ENCODE measurements around the gene TTC21B.
"Not testable (repeated sequence)": the region's sequence is repeated elsewhere in the genome, so short reads cannot be mapped to it uniquely, and the experiment has no call there.

TTC21B gene

DNA sequence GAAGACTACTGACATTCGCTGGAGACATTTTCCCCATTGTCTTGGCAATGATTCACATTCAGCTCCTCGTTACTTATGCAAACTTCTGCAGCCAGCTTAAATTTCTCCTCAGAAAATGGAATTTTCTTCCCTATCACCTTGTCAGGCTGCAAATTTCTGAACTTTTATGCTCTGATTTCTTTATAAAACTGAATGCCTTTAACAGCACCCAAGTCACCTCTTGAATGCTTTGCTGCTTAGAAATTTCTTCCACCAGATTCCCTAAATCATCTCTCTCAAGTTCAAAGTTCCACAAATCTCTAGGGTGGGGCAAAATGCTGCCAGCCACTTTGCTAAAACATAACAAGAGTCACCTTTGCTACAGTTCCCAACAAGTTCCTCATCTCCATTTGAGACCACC lies 92.5 kb downstream of the TTC21B start:
- not testable (repeated sequence) for H3K9me3 Mint-ChIP-seq; DNase-seq (ENCODE audit: low spot score in 2 of 2)

DNA sequence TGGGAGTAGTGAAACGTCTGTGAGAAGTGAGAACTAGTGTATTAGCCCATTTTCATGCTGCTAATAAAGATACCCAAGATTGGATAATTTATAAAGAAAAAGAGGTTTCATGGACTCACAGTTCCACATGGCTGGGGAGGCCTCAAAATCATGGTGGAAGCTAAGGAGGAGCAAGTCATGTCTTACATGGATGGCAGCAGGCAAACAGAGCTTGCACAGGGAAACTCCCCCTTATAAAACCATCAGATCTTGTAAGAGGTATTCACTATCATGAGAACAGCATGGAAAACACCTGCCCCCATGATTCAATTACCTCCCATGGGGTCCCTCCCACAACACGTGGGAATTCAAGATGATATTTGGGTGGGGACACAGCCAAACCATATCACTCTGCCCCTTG lies 93.9 kb downstream of the TTC21B start:
- ATAC-seq (ENCODE audit: low read depth); H3K27me3 Mint-ChIP-seq; H3K27ac Mint-ChIP-seq; H3K4me1 Mint-ChIP-seq; DNase-seq (ENCODE audit: low spot score in 2 of 2); H3K4me3 Mint-ChIP-seq; H3K9me3 Mint-ChIP-seq: not testable (repeated sequence)
- peaks cover 23% of the 10 kb centered on the region for H3K36me3 Mint-ChIP-seq

More for the DNA sequence above, 92.5 kb downstream of the TTC21B start:
- H3K27me3 Mint-ChIP-seq; H3K4me1 Mint-ChIP-seq; ATAC-seq (ENCODE audit: low read depth); H3K4me3 Mint-ChIP-seq; H3K27ac Mint-ChIP-seq: not testable (repeated sequence)
- H3K36me3 Mint-ChIP-seq, result peaks cover 21% of the 10 kb centered on the region

DNA sequence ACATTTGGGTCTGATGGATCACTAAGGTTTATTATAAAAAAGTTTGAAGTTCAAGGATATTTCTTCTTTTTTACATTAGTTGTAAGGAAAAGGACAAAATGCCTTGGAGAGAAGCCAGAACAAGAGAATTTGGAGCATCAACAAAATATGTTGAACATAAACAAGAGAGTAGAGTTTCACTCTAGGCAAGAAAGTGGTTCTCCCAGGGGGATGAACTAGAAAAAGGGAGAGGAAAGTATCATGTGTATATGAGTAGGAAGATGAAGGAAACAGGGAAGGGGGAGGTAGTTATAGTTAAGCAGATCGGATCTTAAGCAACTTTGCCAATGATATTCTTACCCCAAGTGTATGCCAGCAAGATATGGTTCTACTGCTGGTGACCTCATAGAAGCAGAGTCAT lies 95.7 kb downstream of the TTC21B start:
- DNase-seq (ENCODE audit: low spot score in 2 of 2) (no peak), ATAC-seq (ENCODE audit: low read depth) (no peak)
- no peak overlapping the region for H3K27ac Mint-ChIP-seq
- H3K9me3 Mint-ChIP-seq, result peaks cover 8% of the 10 kb centered on the region
- H3K27me3 Mint-ChIP-seq, result no peaks in the 10 kb centered on the region
- H3K4me3 Mint-ChIP-seq, result no peak overlapping the region
- peaks cover 35% of the 10 kb centered on the region for H3K36me3 Mint-ChIP-seq
- no peaks in the 10 kb centered on the region for H3K4me1 Mint-ChIP-seq

DNA sequence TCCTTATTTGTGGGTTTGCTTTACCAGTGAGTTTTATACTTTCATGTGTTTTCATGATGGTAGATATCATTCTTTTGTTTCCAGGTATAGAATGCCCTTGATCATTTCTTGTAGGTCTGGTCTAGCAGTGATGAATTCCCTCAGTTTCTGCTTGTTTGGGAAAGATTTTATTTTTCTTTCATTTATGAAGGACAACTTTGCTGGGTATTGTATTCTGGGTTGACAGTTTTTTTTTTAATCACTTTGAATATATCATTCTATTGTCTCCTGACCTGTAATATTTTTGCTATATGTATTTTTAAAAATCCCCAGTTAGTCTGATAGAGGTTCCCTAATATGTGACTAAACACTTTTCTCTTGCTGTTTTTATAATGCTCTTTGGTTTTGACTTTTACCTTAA lies 101.2 kb downstream of the TTC21B start:
- H3K4me3 Mint-ChIP-seq, result no peak overlapping the region
- H3K27ac Mint-ChIP-seq, result no peak overlapping the region
- peaks cover 24% of the 10 kb centered on the region for H3K36me3 Mint-ChIP-seq
- H3K4me1 Mint-ChIP-seq, result no peaks in the 10 kb centered on the region
- DNase-seq (ENCODE audit: low spot score in 2 of 2) (no peak), ATAC-seq (ENCODE audit: low read depth) (no peak)
- H3K27me3 Mint-ChIP-seq, result no peaks in the 10 kb centered on the region
- peaks cover 6% of the 10 kb centered on the region for H3K9me3 Mint-ChIP-seq

DNA sequence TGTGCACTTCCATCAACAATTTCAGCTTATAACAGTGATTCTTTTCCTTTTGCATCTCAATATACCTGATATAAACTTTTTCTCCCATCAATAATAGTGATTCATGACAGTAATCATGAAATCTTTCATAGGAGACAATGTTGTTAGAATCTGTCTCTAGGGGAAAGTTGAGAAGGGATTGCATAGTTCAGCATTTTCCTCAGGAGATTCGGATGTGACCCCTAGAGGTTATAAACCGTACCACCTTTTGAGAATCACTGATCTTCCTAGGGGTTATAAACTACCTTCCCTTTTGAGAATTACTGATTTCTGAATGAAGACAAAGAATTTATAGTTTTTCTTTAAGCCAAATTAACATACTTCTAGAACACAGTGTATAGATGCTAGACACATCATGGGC lies 106.6 kb downstream of the TTC21B start:
- H3K36me3 Mint-ChIP-seq, result no peaks in the 10 kb centered on the region
- no peak for DNase-seq (ENCODE audit: low spot score in 2 of 2)
- ATAC-seq (ENCODE audit: low read depth), result peak; percentile 44
- H3K27me3 Mint-ChIP-seq, result no peaks in the 10 kb centered on the region
- H3K4me1 Mint-ChIP-seq, result no peaks in the 10 kb centered on the region
- no peak overlapping the region for H3K27ac Mint-ChIP-seq
- no peaks in the 10 kb centered on the region for H3K9me3 Mint-ChIP-seq
- H3K4me3 Mint-ChIP-seq, result no peak overlapping the region

DNA sequence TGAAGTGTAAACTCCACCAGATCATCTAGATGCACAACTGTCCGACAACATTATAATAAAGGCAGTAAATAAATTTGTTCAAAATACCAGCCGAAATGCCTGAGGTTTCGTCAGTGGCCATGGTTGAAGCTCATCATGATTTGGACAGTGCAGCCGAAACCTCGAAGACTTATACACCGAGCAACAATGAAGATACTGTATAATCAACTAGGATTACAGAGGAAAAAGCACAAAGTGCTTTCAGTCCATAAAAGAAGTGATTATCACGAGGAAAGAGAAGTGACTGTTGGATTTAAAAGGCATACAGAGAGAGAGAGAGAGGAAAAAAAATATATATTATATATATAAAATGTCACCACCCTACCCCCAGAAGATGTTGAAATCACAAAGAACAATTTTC lies 107.5 kb downstream of the TTC21B start:
- Mint-ChIP-seq H3K9me3 (no peaks in the 10 kb centered on the region), H3K4me3 (no peak overlapping the region), H3K27ac (no peak overlapping the region), H3K36me3 (peaks cover 1% of the 10 kb centered on the region), H3K4me1 (no peaks in the 10 kb centered on the region), H3K27me3 (no peaks in the 10 kb centered on the region)
- ATAC-seq (ENCODE audit: low read depth) (no peak), DNase-seq (ENCODE audit: low spot score in 2 of 2) (no peak)

DNA sequence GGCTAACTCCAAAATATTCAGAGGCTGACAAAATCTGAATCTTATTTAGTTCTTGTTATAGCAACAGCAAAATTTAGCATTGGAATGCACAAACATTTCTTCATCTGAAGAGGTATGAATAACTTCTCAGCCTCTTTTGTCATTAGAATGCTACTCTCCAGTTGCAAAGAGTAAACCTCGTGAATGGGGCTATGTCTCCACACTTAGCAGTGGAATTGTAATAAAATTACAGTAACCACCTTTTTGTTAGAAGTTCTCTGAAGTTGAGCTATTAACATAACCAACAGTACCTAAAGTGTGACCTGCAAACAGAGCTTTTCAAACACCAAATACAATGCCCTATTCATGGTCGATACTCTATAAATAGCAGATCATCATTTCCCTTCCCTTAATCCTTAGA lies 109.4 kb downstream of the TTC21B start:
- DNase-seq (ENCODE audit: low spot score in 2 of 2) (no peak), ATAC-seq (ENCODE audit: low read depth) (no peak)
- H3K27ac Mint-ChIP-seq, result no peak overlapping the region
- H3K4me3 Mint-ChIP-seq, result no peak overlapping the region
- peaks cover 5% of the 10 kb centered on the region for H3K36me3 Mint-ChIP-seq
- H3K4me1 Mint-ChIP-seq, result no peaks in the 10 kb centered on the region
- no peaks in the 10 kb centered on the region for H3K27me3 Mint-ChIP-seq
- peaks cover 1% of the 10 kb centered on the region for H3K9me3 Mint-ChIP-seq

DNA sequence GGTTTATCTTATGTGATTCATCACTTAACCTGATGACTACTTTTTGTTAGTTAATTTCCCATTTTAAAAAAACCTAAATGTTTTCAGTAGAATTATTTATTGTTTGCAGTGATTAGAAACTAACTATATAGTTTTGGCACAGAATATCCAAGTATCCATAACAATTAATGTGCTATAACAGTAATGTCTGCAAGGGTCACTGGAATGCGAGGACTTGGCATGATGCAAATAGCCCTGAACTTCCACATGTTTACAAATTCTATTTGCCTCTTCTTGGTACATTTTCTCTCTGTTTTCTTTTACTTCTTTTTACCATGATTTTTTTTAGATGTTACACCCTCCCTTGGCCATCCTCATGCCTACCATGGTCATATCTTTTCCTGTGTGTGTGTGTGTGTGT lies 110.2 kb downstream of the TTC21B start:
- DNase-seq (ENCODE audit: low spot score in 2 of 2), result no peak
- H3K27me3 Mint-ChIP-seq, result no peaks in the 10 kb centered on the region
- no peak for ATAC-seq (ENCODE audit: low read depth)
- peaks cover 1% of the 10 kb centered on the region for H3K9me3 Mint-ChIP-seq
- H3K4me3 Mint-ChIP-seq, result no peak overlapping the region
- peaks cover 5% of the 10 kb centered on the region for H3K36me3 Mint-ChIP-seq
- no peaks in the 10 kb centered on the region for H3K4me1 Mint-ChIP-seq
- no peak overlapping the region for H3K27ac Mint-ChIP-seq

DNA sequence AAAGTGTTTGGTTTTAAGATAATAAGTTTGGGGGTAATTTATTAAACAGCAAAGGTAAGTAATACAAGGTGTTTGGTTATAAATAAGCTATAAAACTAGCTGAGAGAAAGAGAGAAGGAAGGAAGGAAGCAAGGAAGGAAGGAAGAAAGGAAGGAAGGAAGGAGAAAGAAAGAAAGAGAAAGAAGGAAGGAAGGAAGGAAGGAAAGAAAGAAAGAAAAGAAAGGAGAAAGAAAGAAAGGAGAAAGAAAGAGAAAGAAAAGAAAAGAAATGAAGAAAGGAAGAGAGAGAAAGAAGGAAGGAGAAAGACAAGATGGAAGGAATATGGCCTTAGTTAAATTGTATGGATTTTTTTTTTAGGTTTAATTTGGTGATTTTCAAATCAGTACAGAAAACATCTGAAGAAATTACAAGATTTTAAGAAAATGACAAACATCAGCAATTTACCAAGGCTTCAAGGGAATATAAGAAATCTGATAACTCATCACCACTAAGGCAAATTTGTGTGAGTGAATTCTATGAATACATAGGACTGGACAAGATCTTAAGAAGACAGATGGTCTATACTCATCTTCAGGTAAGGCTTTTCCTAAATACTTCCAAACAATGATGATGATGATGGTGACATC lies 113.1 kb downstream of the TTC21B start:
- no peak overlapping the region for H3K27ac Mint-ChIP-seq
- H3K9me3 Mint-ChIP-seq, result peaks cover 1% of the 10 kb centered on the region
- H3K27me3 Mint-ChIP-seq, result no peaks in the 10 kb centered on the region
- no peak overlapping the region for H3K4me3 Mint-ChIP-seq
- DNase-seq (ENCODE audit: low spot score in 2 of 2), result no peak
- ATAC-seq (ENCODE audit: low read depth), result no peak
- H3K36me3 Mint-ChIP-seq, result peaks cover 5% of the 10 kb centered on the region
- no peaks in the 10 kb centered on the region for H3K4me1 Mint-ChIP-seq

DNA sequence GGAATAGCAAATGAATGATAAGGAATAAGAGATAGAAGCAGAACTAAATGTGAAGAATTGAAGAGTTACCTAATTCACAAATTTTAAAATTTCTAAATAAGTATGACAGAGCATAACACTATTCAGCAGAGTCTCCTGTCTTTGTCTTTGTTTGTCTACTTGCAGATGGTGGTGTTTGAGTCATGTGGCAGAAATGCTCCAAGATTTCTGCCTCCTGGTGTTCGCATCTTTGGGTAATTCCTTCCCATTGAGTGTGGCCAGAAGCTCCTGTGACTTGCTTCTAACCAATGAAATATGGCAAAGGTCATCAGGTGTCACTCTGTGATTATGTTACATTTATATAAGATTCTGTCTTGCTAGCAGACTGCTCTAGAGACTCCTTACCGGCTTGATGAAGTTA lies 114.0 kb downstream of the TTC21B start:
- H3K4me3 Mint-ChIP-seq, result no peak overlapping the region
- no peak overlapping the region for H3K27ac Mint-ChIP-seq
- peaks cover 5% of the 10 kb centered on the region for H3K36me3 Mint-ChIP-seq
- peaks cover 1% of the 10 kb centered on the region for H3K9me3 Mint-ChIP-seq
- no peaks in the 10 kb centered on the region for H3K27me3 Mint-ChIP-seq
- DNase-seq (ENCODE audit: low spot score in 2 of 2), result no peak
- H3K4me1 Mint-ChIP-seq, result no peaks in the 10 kb centered on the region
- no peak for ATAC-seq (ENCODE audit: low read depth)

DNA sequence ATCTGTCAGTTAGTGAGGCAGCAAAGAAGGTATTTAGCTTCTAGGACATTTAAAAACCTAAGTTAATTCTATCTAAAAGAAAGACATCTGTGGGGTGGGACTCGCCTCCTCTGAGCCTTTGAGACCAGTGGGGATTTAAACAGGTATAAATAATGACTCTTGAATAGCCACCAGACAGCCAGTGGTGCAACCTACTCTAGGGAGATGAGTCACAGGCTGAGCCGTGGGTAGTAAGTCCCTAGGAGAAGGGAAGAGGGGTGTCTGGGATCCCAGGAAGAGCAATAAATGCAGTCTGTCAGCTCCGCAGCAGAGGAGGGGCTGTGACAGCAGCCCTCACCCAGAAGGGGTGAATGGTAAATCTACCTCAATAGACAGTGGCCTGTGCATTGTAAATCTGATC lies 116.5 kb downstream of the TTC21B start:
- H3K9me3 Mint-ChIP-seq, result peaks cover 1% of the 10 kb centered on the region
- H3K4me1 Mint-ChIP-seq, result no peaks in the 10 kb centered on the region
- H3K27me3 Mint-ChIP-seq, result no peaks in the 10 kb centered on the region
- peaks cover 5% of the 10 kb centered on the region for H3K36me3 Mint-ChIP-seq
- H3K4me3 Mint-ChIP-seq, result no peak overlapping the region
- ATAC-seq (ENCODE audit: low read depth), result no peak
- no peak overlapping the region for H3K27ac Mint-ChIP-seq
- no peak for DNase-seq (ENCODE audit: low spot score in 2 of 2)

DNA sequence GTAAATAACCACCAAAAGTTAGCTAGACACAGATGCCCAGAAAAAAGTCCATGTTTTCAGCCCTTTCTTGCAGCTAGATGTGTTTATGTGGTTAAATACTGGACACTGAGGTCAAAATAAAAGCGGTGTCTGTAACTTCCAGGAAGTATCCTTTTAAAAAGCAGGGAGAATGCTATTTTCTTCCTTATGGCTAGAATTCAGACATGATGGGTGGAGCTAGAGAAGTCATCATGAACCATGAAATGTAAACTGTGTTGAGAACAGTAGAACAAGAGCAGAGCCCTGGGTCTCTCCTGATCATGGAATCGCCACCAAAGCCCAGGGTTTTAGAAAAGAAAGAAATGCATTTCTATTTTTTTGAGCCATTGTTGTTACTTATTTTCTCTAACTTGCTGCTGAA lies 118.2 kb downstream of the TTC21B start:
- H3K36me3 Mint-ChIP-seq, result peaks cover 4% of the 10 kb centered on the region
- H3K27ac Mint-ChIP-seq, result no peak overlapping the region
- no peaks in the 10 kb centered on the region for H3K27me3 Mint-ChIP-seq
- H3K9me3 Mint-ChIP-seq, result peaks cover 1% of the 10 kb centered on the region
- H3K4me3 Mint-ChIP-seq, result no peak overlapping the region
- no peak for ATAC-seq (ENCODE audit: low read depth)
- no peak for DNase-seq (ENCODE audit: low spot score in 2 of 2)
- H3K4me1 Mint-ChIP-seq, result no peaks in the 10 kb centered on the region

DNA sequence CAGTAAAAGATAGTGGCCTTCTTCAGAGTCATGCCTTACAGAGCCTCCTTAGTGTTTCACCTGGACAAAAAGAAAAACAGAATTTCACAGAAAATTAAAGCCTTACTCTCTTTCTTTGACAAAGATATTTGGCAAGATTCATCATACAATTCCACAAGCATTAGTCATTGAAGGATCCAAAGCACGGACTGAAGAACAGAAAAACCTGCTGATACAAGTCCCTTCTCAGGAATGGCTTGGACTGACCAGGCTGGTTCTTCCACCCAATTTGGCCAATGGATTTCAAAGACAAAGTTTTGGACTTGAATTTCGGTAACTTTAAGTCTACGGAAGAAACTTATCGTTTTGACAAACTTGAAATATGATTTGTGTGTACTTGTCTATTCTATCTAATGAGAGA lies 120.4 kb downstream of the TTC21B start:
- H3K36me3 Mint-ChIP-seq, result no peaks in the 10 kb centered on the region
- DNase-seq (ENCODE audit: low spot score in 2 of 2), result no peak
- H3K27ac Mint-ChIP-seq, result no peak overlapping the region
- ATAC-seq (ENCODE audit: low read depth), result no peak
- peaks cover 3% of the 10 kb centered on the region for H3K4me1 Mint-ChIP-seq
- no peaks in the 10 kb centered on the region for H3K9me3 Mint-ChIP-seq
- H3K4me3 Mint-ChIP-seq, result no peak overlapping the region
- H3K27me3 Mint-ChIP-seq, result no peaks in the 10 kb centered on the region

DNA sequence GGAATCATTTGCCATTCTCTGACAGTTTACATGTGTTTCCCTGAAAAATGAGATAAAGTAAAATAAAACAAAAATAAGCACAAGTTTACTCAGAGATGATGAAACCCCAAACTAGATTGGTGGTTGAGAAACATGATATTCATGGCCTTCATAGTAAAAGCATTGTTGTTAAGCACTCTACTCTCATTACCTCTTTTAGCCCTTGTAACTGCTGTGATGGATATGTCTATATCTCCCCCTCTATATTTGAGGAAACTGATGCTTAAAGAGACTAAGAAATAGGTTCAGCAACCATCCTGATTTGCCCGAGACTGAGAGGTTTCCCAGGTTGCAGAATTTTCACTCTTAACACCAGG lies 125.7 kb downstream of the TTC21B start:
- DNase-seq (ENCODE audit: low spot score in 2 of 2), result no peak
- Mint-ChIP-seq H3K4me3 (no peak overlapping the region), H3K27me3 (no peaks in the 10 kb centered on the region), H3K27ac (no peak overlapping the region), H3K4me1 (peaks cover 6% of the 10 kb centered on the region), H3K36me3 (no peaks in the 10 kb centered on the region), H3K9me3 (no peaks in the 10 kb centered on the region)
- ATAC-seq (ENCODE audit: low read depth), result no peak

DNA sequence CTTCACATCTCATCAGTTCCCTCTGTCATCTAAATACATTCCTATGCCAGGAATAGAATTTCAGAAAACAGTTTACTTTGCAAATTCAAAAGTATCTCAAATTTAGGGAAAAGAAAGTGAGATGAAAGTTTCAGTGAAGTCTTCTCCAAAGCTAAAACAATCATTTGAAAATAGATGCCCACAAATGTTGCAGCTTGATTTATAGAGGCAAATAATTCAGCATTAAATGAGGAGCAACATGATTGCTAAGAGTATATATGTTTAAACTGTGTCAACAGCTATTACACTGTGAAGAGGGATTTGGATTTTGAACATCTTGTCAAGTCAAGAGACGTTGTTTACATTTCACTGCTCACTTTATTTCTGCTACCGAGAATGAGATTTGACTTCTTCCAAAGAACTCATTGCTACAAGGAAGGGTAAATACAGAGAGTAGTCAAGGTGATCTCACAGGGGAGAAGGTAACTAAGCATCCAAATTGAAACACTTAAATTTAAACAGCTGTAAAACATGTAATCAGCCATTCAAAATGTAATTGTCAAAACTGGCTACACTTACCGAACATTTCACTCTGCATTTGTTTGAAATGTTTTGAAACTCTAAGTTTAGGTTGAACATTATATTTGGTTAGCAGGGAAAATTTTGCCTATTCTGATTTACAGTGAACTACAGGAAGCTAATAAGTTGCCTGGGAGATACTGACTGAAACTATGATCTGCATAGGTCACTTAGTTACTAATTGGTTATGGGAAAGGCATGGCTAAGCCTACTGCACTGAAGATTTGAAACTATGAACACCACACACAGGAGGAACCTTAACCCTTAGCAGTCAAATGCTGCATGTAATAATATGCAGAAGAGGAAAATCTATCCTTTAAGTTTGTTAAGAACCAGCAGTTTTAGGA lies 126.3 kb downstream of the TTC21B start:
- Mint-ChIP-seq H3K36me3 (no peaks in the 10 kb centered on the region), H3K27me3 (no peaks in the 10 kb centered on the region), H3K9me3 (no peaks in the 10 kb centered on the region), H3K4me3 (no peak overlapping the region), H3K4me1 (peaks cover 6% of the 10 kb centered on the region), H3K27ac (no peak overlapping the region)
- no peak for ATAC-seq (ENCODE audit: low read depth)
- no peak for DNase-seq (ENCODE audit: low spot score in 2 of 2)

All from memory B cell (primary cell).